Measurements from ENCODE around the gene KRT6A.
A peak's percentile ranks its signal among the peaks of the same experiment; 100 is the strongest.
"Not testable (repeated sequence)": the region's sequence is repeated elsewhere in the genome, so short reads cannot be mapped to it uniquely, and the experiment has no call there.

KRT6A gene

GRCh38 chr12:52524241-52524897 lies 31.3 kb upstream of the KRT6A start:
- DNase-seq: no peak

- no peak for DNase-seq
Measured at GRCh38 chr12:52523824-52524223, 30.8 kb upstream of the KRT6A start.

- DNase-seq: no peak
Measured at GRCh38 chr12:52522346-52523011, 29.4 kb upstream of the KRT6A start.

- no peak for DNase-seq
Measured at GRCh38 chr12:52521568-52522266, 28.7 kb upstream of the KRT6A start.

GRCh38 chr12:52521175-52521567 lies 28.1 kb upstream of the KRT6A start:
- DNase-seq: no peak

- DNase-seq: no peak
Measured at GRCh38 chr12:52519826-52520662, 27.0 kb upstream of the KRT6A start, which contains the start of gene KRT5. Gene KRT5 (minus strand): TSS chr12:52520394. CDS start chr12:52520296, 98 bp downstream.

- DNase-seq: no peak
Measured at GRCh38 chr12:52519387-52519703, 26.3 kb upstream of the KRT6A start.

- DNase-seq: no peak
Measured at GRCh38 chr12:52518574-52519386, 25.7 kb upstream of the KRT6A start.

GRCh38 chr12:52517888-52518287 lies 24.8 kb upstream of the KRT6A start:
- no peak for DNase-seq

GRCh38 chr12:52517005-52517835 lies 24.2 kb upstream of the KRT6A start:
- no peak for DNase-seq

GRCh38 chr12:52515927-52516831 lies 23.1 kb upstream of the KRT6A start:
- no peak for DNase-seq

GRCh38 chr12:52515319-52515646 lies 22.2 kb upstream of the KRT6A start:
- DNase-seq: no peak

GRCh38 chr12:52514471-52515318 lies 21.6 kb upstream of the KRT6A start:
- no peak for DNase-seq

GRCh38 chr12:52513736-52514135 lies 20.7 kb upstream of the KRT6A start:
- no peak for DNase-seq

- DNase-seq: no peak
Measured at GRCh38 chr12:52508211-52508610, 15.2 kb upstream of the KRT6A start.

GRCh38 chr12:52506858-52507715 lies 14.0 kb upstream of the KRT6A start:
- peak; percentile 4 for DNase-seq

GRCh38 chr12:52502877-52503276 lies 9.8 kb upstream of the KRT6A start:
- DNase-seq: no peak

- no peak for DNase-seq
Measured at GRCh38 chr12:52501490-52501889, 8.4 kb upstream of the KRT6A start.

GRCh38 chr12:52500574-52500973 lies 7.5 kb upstream of the KRT6A start:
- DNase-seq: not testable (repeated sequence)

Measured in NCI-H1092 (cell line).